HG02610 (cell line): ENCODE measurements around the gene CHKB.

Source experiments
- ATAC-seq: cut with Tn5 transposase; IDR thresholded peaks from one replicate; pipeline ENCODE4 v1.9.1; 2021; ENCODE audit warnings: mild to moderate bottlenecking, moderate library complexity; ENCODE audit not compliant: unreplicated experiment

Gene CHKB

GRCh38 chr22:50576070-50576469 is 6.6 kb downstream of the CHKB start:
- ATAC-seq, result no peak

- ATAC-seq, result no peak
These were observed 7.2 kb downstream of the CHKB start for GRCh38 chr22:50575426-50575941.

GRCh38 chr22:50574383-50574755 is 8.3 kb downstream of the CHKB start:
- ATAC-seq, result no peak

DNA sequence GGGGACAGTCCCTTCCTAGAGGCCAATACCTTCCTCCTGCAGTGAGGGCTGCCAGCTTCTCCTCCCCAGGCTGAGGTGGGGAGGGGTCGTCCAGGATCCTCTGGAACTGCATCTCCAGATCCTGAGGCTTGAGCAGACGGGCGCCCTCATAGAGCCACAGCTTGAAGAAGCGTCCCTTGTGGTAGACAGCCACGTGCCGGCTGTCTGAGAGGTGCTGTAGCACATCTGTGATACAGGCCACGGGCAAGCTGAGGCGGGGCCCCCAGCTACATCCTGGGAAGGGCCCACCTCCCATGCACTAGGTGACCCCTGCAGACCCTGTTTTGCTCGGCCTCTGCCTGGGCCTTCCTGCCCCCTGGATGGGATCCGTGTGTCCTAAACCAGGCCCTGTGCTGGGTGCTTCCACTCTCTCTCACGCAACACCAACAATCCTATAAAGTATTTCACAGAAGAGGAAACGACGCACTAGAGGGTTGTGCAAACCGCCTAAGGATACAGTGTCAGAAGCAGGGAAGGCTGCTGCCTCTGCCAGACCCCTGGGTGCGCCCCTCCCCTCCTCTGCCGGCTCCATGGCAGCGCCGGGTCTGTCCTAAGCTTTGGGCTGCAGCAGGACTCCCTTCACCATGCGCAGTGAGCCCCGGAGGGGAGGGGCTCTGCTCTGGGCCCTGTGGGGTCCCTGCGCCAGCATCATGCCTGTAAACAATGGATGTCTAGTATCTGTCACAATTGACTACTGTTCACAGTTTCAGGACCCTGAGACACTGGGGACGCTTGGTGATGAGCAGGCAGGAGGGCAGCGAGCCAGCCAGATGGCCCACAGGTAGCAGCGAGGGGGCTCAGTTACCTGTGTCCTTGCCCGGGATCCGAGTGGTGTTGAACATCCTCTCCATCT is 8.9 kb downstream of the CHKB start:
- no peak for ATAC-seq

GRCh38 chr22:50572965-50573364 is 9.7 kb downstream of the CHKB start:
- ATAC-seq, result no peak

GRCh38 chr22:50571264-50572175 is 11.1 kb downstream of the CHKB start:
- ATAC-seq, result no peak

- ATAC-seq, result no peak
These were observed 11.8 kb downstream of the CHKB start for GRCh38 chr22:50570861-50571260.

- ATAC-seq, result no peak
These were observed 12.6 kb downstream of the CHKB start for GRCh38 chr22:50569896-50570535.

DNA sequence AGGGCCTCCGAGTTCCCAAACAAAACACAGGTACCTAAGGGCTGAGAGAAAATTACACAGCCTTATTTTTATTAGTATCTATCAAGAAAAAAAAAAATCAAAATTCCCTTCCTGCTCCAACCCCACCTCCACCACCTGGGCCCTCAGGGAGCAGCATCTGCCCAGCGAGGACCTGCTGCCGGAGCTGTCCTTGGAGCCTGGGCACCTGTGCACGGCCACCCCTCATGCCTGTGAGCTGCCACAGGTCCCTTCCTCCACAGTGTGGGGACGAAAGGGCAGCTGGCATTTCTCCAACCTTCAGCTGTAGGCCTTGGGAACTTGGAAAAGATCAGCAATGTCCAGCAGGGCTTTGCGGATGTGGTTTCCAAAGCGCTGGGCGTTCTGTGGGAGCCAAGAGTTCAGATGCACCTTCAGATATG is 13.6 kb downstream of the CHKB start:
- no peak for ATAC-seq

- no peak for ATAC-seq
These were observed 14.0 kb downstream of the CHKB start for GRCh38 chr22:50568626-50569025.

DNA sequence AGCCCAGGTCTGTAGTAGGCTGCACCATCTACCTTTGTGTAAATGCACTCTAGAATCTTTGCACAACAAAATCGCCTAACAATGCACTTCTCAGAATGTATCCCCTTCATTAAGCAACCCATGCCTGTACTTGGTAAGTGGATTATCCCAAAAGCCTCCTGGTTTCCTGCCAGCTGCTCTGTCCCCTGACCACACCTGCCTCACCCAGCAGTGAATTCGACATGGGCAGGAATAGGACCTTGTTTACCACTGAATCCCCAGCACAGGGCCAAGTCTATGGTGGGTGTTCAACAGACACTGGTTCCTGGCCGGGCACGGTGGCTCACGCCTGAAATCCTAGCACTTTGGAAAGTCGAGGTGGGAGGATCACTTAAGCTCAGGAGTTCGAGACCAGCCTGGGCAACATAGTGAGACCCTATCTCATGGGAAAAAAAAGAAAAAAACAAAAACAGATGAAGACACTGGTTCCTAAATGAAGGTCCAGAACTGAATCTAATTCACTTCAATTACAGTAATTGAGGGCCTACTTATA is 14.9 kb downstream of the CHKB start:
- ATAC-seq, result no peak

GRCh38 chr22:50564289-50564688 is 18.4 kb downstream of the CHKB start:
- ATAC-seq, result no peak

DNA sequence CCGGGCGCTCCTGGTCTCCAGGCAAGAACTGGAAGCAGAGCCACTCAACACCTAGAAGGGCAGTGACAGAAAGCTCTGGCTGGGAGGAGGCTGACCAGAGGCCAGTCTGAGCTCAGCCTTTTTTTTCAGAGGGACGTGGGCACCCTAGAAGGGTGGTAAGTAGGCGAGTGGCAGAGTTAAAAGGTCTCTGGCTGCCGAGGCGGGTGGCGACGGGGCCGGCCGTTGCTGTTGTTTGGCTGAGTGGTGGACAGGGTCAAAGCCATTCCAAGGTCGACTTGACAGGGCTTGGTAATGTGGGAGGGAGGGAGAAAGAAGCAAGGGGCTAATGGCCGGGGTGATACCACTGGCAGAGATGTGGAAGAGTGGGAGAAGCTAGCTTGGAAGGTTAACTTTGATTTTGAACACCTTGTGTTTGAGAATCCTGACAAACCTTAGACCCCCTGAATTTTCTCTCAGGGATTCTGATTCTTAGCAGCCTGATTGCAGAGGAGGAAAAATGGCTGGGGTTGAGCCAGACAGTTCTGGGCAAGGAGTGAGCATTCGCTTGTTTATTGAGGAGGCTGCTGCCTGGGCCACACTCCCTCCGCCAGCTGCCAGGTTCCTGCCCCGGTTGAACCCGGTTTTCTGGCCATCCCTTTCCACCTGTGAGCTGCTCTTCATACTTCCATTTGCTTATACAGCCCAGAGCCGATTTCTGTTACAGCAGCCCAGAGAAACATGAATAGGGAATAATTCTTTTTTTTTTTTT is 19.1 kb downstream of the CHKB start:
- no peak for ATAC-seq

DNA sequence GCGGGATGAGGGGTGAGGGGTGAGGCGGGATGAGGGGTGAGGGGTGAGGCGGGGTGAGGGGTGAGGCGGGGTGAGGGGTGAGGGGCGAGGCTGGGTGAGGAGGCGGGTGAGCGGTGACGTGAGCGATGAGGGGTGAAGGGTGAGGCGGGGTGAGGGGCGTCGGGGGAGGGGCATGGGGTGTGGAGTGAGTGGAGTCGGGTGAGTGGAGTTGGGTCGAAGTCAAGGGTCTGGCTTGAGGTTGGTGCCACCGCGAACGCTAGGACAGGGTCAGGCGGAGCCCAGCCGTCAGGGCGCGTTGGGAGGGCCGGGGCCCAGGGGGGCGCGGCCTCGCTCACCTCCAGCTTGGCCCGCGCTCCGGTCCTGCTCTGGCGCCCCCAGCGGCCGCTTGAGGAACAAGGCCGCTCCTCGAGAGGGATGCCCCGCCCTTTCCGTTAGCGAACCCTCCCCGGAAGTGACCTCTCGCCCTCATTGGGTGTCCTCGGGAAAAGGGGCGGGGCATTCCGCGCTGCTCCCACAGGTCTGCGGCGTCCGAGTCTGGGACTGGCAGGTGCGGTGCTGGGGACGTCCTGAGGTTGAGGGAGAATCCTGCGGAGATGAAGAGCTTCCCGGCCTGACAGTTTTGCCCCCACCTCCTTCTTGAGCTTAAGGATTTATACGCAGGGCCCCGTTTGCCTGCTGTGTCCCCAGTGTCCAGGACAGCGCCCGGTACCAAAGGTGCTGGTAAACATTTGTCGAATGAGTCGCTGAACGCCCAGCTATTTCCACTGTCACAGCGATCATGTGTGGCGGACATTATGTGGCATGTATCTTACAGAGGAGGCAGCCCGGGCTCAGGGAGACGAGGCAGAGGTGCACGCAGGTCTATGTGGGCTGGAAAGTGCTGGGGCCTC is 19.9 kb downstream of the CHKB start, which contains the start of gene SYCE3:
Gene SYCE3, minus strand, starts transcription at position 397 of the 890 bp plus-strand sequence. CDS start 6,514 bp downstream, outside the sequence.
- peak; percentile 88 for ATAC-seq

- no peak for ATAC-seq
These were observed 21.0 kb downstream of the CHKB start for GRCh38 chr22:50561401-50562358.

DNA sequence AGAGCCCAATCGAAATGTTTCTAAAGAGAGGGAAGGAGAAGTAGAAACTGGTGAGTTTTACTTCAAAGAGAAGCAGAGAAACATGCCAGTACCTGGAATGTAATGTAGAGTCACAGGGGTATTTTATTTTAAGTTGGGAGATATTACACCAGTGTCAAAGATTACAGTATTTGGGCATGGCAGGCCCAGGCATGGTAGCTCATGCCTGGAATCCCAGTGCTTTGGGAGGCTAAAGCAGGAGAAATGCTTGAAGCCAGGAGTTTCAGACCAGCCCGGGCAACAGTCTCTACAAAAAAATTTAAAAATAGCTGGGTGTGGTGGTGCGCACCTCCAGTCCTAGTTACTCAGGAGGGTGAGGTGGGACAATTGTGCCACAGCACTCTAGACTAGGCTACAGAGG is 22.6 kb downstream of the CHKB start:
- ATAC-seq, result no peak

- ATAC-seq, result no peak
These were observed 25.9 kb downstream of the CHKB start for GRCh38 chr22:50556703-50557102.

- ATAC-seq, result no peak
These were observed 29.3 kb downstream of the CHKB start for GRCh38 chr22:50553310-50553709.
